Keratinocyte (primary cell): Measurements from ENCODE around the gene RAB6A.

Experiments used
- EZH2 ChIP-seq: IDR thresholded peaks from one replicate; pipeline ENCODE4 v1.6.1; 2012; ENCODE audit warnings: inconsistent platforms, mild to moderate bottlenecking, low read length, moderate library complexity
- TF ChIP-seq, protein P1 (sequence below), 3 experiments: IDR thresholded peaks in 1 of 3; conservative IDR thresholded peaks in 1 of 3; optimal IDR thresholded peaks in 1 of 3; 2 replicates in 2 of 3; 3 replicates in 1 of 3; pipeline versions ENCODE3 to v1.5.1; 2011; ENCODE audit warnings: low read length in 3 of 3, mild to moderate bottlenecking in 3 of 3, moderate library complexity in 2 of 3, control low read depth in 1 of 3, inconsistent platforms in 1 of 3; ENCODE audit not compliant: insufficient read depth in 2 of 3; ENCODE audit errors: extremely low read depth in 1 of 3

- TF ChIP-seq EZH2, result no peak
- TF ChIP-seq, protein P1, sequence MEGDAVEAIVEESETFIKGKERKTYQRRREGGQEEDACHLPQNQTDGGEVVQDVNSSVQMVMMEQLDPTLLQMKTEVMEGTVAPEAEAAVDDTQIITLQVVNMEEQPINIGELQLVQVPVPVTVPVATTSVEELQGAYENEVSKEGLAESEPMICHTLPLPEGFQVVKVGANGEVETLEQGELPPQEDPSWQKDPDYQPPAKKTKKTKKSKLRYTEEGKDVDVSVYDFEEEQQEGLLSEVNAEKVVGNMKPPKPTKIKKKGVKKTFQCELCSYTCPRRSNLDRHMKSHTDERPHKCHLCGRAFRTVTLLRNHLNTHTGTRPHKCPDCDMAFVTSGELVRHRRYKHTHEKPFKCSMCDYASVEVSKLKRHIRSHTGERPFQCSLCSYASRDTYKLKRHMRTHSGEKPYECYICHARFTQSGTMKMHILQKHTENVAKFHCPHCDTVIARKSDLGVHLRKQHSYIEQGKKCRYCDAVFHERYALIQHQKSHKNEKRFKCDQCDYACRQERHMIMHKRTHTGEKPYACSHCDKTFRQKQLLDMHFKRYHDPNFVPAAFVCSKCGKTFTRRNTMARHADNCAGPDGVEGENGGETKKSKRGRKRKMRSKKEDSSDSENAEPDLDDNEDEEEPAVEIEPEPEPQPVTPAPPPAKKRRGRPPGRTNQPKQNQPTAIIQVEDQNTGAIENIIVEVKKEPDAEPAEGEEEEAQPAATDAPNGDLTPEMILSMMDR (optimal IDR thresholded peaks at IDR 0.05 in 1 of 3, IDR thresholded peaks at IDR 0.05 in 1 of 3, conservative IDR thresholded peaks at IDR 0.05 in 1 of 3; ENCODE audit: extremely low read depth in 1 of 3, insufficient read depth in 2 of 3, low read length in 3 of 3), result no peak
Measured at GRCh38 chr11:73647459-73648100, 113.3 kb downstream of the RAB6A start.
